ENCODE results near the gene SULT4A1.
"Not testable (repeated sequence)": the region's sequence is repeated elsewhere in the genome, so short reads cannot be mapped to it uniquely, and the experiment has no call there.

Gene SULT4A1

GRCh38 chr22:43876866-43877509 lies 14.7 kb upstream of the SULT4A1 start:
- TF ChIP-seq CSRNP3 (CRISPR knock-in tag; IDR thresholded peaks at IDR 0.05) (no peak), BACH2 (CRISPR knock-in tag; IDR thresholded peaks at IDR 0.05; ENCODE audit: borderline replicate concordance) (no peak), ZNF565 (CRISPR knock-in tag; conservative IDR thresholded peaks at IDR 0.05; ENCODE audit: low read depth) (no peak), ZC3H10 (CRISPR knock-in tag; IDR thresholded peaks at IDR 0.05) (no peak), PPARA (CRISPR knock-in tag; IDR thresholded peaks at IDR 0.05; ENCODE audit: borderline replicate concordance) (no peak), SNAI2 (CRISPR knock-in tag; IDR thresholded peaks at IDR 0.05) (no peak), ZNF70 (CRISPR knock-in tag; IDR thresholded peaks at IDR 0.05) (no peak), ZFP3 (CRISPR knock-in tag; IDR thresholded peaks at IDR 0.05) (no peak), OSR1 (CRISPR knock-in tag; IDR thresholded peaks at IDR 0.05) (no peak), PATZ1 (CRISPR knock-in tag; IDR thresholded peaks at IDR 0.05; ENCODE audit: borderline replicate concordance) (no peak), POU6F1 (CRISPR knock-in tag; IDR thresholded peaks at IDR 0.05; ENCODE audit: borderline replicate concordance, low read depth) (no peak), CSDC2 (CRISPR knock-in tag; IDR thresholded peaks at IDR 0.05) (no peak), ESRRG (CRISPR knock-in tag; IDR thresholded peaks at IDR 0.05) (no peak), ARNTL (CRISPR knock-in tag; IDR thresholded peaks at IDR 0.05; ENCODE audit: borderline replicate concordance, low read depth) (no peak), ZNF8 (CRISPR knock-in tag; IDR thresholded peaks at IDR 0.05) (no peak), ISL1 (CRISPR knock-in tag; IDR thresholded peaks at IDR 0.05) (no peak), TCF4 (CRISPR knock-in tag; IDR thresholded peaks at IDR 0.05; ENCODE audit: borderline replicate concordance) (no peak), TOX (CRISPR knock-in tag; IDR thresholded peaks at IDR 0.05; ENCODE audit: borderline replicate concordance) (no peak), GLIS3 (CRISPR knock-in tag; IDR thresholded peaks at IDR 0.05) (no peak), CREB5 (CRISPR knock-in tag; IDR thresholded peaks at IDR 0.05; ENCODE audit: low read depth) (no peak)
- no peak for ATAC-seq

GRCh38 chr22:43869799-43870198 lies 7.5 kb upstream of the SULT4A1 start:
- TF ChIP-seq POU6F1 (CRISPR knock-in tag; IDR thresholded peaks at IDR 0.05; ENCODE audit: borderline replicate concordance, low read depth) (no peak), ARNTL (CRISPR knock-in tag; IDR thresholded peaks at IDR 0.05; ENCODE audit: borderline replicate concordance, low read depth) (no peak), ZNF8 (CRISPR knock-in tag; IDR thresholded peaks at IDR 0.05) (peak; percentile 86)
- no peak for ATAC-seq

- not testable (repeated sequence) for ATAC-seq
Measured at GRCh38 chr22:43869001-43869400, 6.7 kb upstream of the SULT4A1 start.
